CD14-positive monocyte (primary cell): ENCODE measurements around the gene CDK2. TPM values are rescaled to one million over a fixed set of nuclear protein-coding genes. Genes with fewer than 3 reads are reported as not detected.
"Not testable (repeated sequence)": the region's sequence is repeated elsewhere in the genome, so short reads cannot be mapped to it uniquely, and the experiment has no call there.

Source experiments
- DNase-seq, 3 donors: peaks; one replicate each; pipeline ENCODE4 v3.0.0-alpha.2; 2011 to 2022
- H2AFZ ChIP-seq: 2 replicates; pipeline ENCODE4 v1.6.0; 2012; ENCODE audit warnings: mild to moderate bottlenecking, low read depth, low read length, inconsistent platforms; ENCODE audit not compliant: insufficient read depth, poor library complexity, severe bottlenecking
- H3K27ac ChIP-seq, 2 donors: 1 replicate in 1 of 2; 2 replicates in 1 of 2; pipeline ENCODE4 v1.5.1; 2012 to 2013; ENCODE audit warnings: low read length in 2 of 2, control low read depth in 1 of 2, inconsistent platforms in 1 of 2, low read depth in 1 of 2, mild to moderate bottlenecking in 1 of 2
- H3K27me3 ChIP-seq, 2 donors: one replicate each; pipeline versions ENCODE4 v1.6.0 to v1.6.1; 2011 to 2013; ENCODE audit warnings: low read length in 2 of 2; ENCODE audit not compliant: control insufficient read depth in 2 of 2, insufficient read depth in 2 of 2
- H3K36me3 ChIP-seq, 2 donors: replicated peaks in 1 of 2; 1 replicate in 1 of 2; 2 replicates in 1 of 2; pipeline versions ENCODE4 v1.5.1 to v1.6.1; 2012 to 2013; ENCODE audit warnings: low read length in 2 of 2, control low read depth in 1 of 2, inconsistent platforms in 1 of 2, mild to moderate bottlenecking in 1 of 2; ENCODE audit not compliant: insufficient read depth in 2 of 2, control insufficient read depth in 1 of 2
- H3K4me1 ChIP-seq, 2 donors: 1 replicate in 1 of 2; 2 replicates in 1 of 2; pipeline versions ENCODE4 v1.5.1 to v1.6.1; 2012 to 2013; ENCODE audit warnings: low read length in 2 of 2, control low read depth in 1 of 2, inconsistent platforms in 1 of 2, mild to moderate bottlenecking in 1 of 2, moderate library complexity in 1 of 2; ENCODE audit not compliant: insufficient read depth in 2 of 2, control insufficient read depth in 1 of 2
- H3K4me2 ChIP-seq: replicated peaks from 2 replicates; pipeline ENCODE3; 2012; ENCODE audit warnings: low read length, moderate library complexity, mild to moderate bottlenecking; ENCODE audit not compliant: poor library complexity, severe bottlenecking; ENCODE audit errors: extremely low read depth
- H3K4me3 ChIP-seq, 3 experiments: fragments of 200-600 bp in 1 of 3; sonication (generic) in 1 of 3; replicated peaks in 1 of 3; 1 replicate in 2 of 3; 2 replicates in 1 of 3; pipeline ENCODE4 v1.5.1; 2011 to 2013; ENCODE audit warnings: low read length in 3 of 3, mild to moderate bottlenecking in 3 of 3, control low read depth in 2 of 3, low read depth in 2 of 3, inconsistent platforms in 1 of 3, moderate library complexity in 1 of 3
- H3K79me2 ChIP-seq: 2 replicates; pipeline ENCODE4 v1.6.0; 2012; ENCODE audit warnings: mild to moderate bottlenecking, control low read depth, inconsistent platforms, low read length, moderate library complexity; ENCODE audit not compliant: insufficient read depth
- H3K9ac ChIP-seq: 2 replicates; pipeline ENCODE4 v1.6.0; 2017; ENCODE audit warnings: low read length, mild to moderate bottlenecking; ENCODE audit not compliant: insufficient read depth, poor library complexity, severe bottlenecking
- H3K9me3 ChIP-seq, 2 donors: replicated peaks in 1 of 2; 1 replicate in 1 of 2; 2 replicates in 1 of 2; pipeline versions ENCODE4 v1.5.1 to v1.6.1; 2012 to 2013; ENCODE audit warnings: low read length in 2 of 2, control low read depth in 1 of 2; ENCODE audit not compliant: control insufficient read depth in 1 of 2, insufficient read depth in 1 of 2
- H4K20me1 ChIP-seq: 2 replicates; pipeline ENCODE4 v1.6.0; 2012; ENCODE audit warnings: mild to moderate bottlenecking, low read length, control low read depth, moderate library complexity; ENCODE audit not compliant: insufficient read depth
- H3K27ac Mint-ChIP-seq, 7 donors: one replicate each; pipeline ENCODE4 v1.8.0; 2020; ENCODE audit warnings: mild to moderate bottlenecking in 7 of 7, mixed read lengths in 7 of 7, moderate library complexity in 6 of 7, inconsistent platforms in 2 of 7
- H3K27me3 Mint-ChIP-seq, 3 donors: one replicate each; pipeline ENCODE4 v1.8.0; 2021 to 2022; ENCODE audit warnings: low read depth in 3 of 3, mild to moderate bottlenecking in 3 of 3, mixed read lengths in 3 of 3, moderate library complexity in 3 of 3, inconsistent platforms in 1 of 3
- H3K36me3 Mint-ChIP-seq, 2 donors: one replicate each; pipeline ENCODE4 v1.8.0; 2020; ENCODE audit warnings: mixed read lengths in 2 of 2, inconsistent platforms in 1 of 2, mild to moderate bottlenecking in 1 of 2
- H3K4me1 Mint-ChIP-seq: one replicate; pipeline ENCODE4 v1.8.0; 2020; ENCODE audit warnings: mild to moderate bottlenecking, mixed read lengths
- H3K4me3 Mint-ChIP-seq, 2 donors: one replicate each; pipeline ENCODE4 v1.8.0; 2020; ENCODE audit warnings: mild to moderate bottlenecking in 2 of 2, mixed read lengths in 2 of 2, moderate library complexity in 1 of 2
- H3K9me3 Mint-ChIP-seq, 7 donors: one replicate each; pipeline ENCODE4 v1.8.0; 2020 to 2022; ENCODE audit warnings: mixed read lengths in 7 of 7, mild to moderate bottlenecking in 6 of 7, moderate library complexity in 6 of 7, inconsistent platforms in 2 of 7
- CTCF ChIP-seq: fragments of 200-600 bp; IDR thresholded peaks from one replicate; pipeline ENCODE4 v1.8.0; 2022; ENCODE audit warnings: antibody characterized with exemption, mild to moderate bottlenecking
- WGBS: methylation state at CpG from one replicate; pipeline ENCODE4 v1.1.5; 2013; ENCODE audit warnings: missing lambda C conversion rate; ENCODE audit not compliant: insufficient coverage; 5-methylcytosine and 5-hydroxymethylcytosine counted together
- intact Hi-C, 2 donors: fragments of 100-400 bp; cut with micrococcal nuclease; formaldehyde crosslinking; loops; one replicate each; pipeline versions ENCODE4 v1.15.0 to v1.15.1; 2023
- polyA plus RNA-seq, 3 donors: library from polyadenylated mRNA; depleted of rRNA in 1 of 3; unstranded in 2 of 3; stranded (reverse) in 1 of 3; fragments of 300-500 nt in 2 of 3; fragments of >200 nt in 1 of 3; fragmentation: Illumina TruSeq in 2 of 3; gene quantifications; 1 replicate in 2 of 3; 2 replicates in 1 of 3; pipeline ENCODE4 v1.2.3, GENCODE V29; 2012 to 2021

Gene CDK2
- polyA plus RNA-seq, 3 donors = 4.1 to 11.8 (median 4.7) TPM

GRCh38 chr12:55984861-55985260, 18.2 kb downstream of the CDK2 start:
- H3K36me3 Mint-ChIP-seq = peaks cover 46 to 82% of the 10 kb centered on the region in 2 donors
- peaks cover 13 to 30% of the 10 kb centered on the region in 2 donors for H3K4me1 ChIP-seq
- H3K4me3 Mint-ChIP-seq = peak overlapping the region in 1 of 2 donors; percentile 39
- peaks cover 34 to 78% of the 10 kb centered on the region in 2 donors for H3K36me3 ChIP-seq
- DNase-seq = no peak
- no peak overlapping the region for H3K4me3 ChIP-seq
- no CpG with 5 or more reads among the region's 2 CpGs for WGBS
- H3K9me3 ChIP-seq = no peaks in the 10 kb centered on the region
- peak overlapping the region in 3 of 7 donors; percentile 19 to 76 (median 41) for H3K27ac Mint-ChIP-seq
- intact Hi-C loops = no loop called here
- H3K9me3 Mint-ChIP-seq = no peaks in the 10 kb centered on the region
- H3K4me2 ChIP-seq = peak overlapping the region; percentile 22
- H3K27me3 ChIP-seq = no peaks in the 10 kb centered on the region
- no peak overlapping the region for H3K9ac ChIP-seq
- H3K27me3 Mint-ChIP-seq = peaks cover 0 to 1% (median 0%) of the 10 kb centered on the region in 3 donors
- peak overlapping the region in 1 of 2 donors; percentile 58 for H3K27ac ChIP-seq
- no peak for TF ChIP-seq CTCF
- no peak overlapping the region for H2AFZ ChIP-seq
- peaks cover 26% of the 10 kb centered on the region for H3K4me1 Mint-ChIP-seq
- peaks cover 15% of the 10 kb centered on the region for H4K20me1 ChIP-seq
- H3K79me2 ChIP-seq = peaks cover 4% of the 10 kb centered on the region

GRCh38 chr12:55985341-55985740, 18.7 kb downstream of the CDK2 start:
- Histone ChIP-seq H4K20me1 (peaks cover 13% of the 10 kb centered on the region), H3K79me2 (peaks cover 4% of the 10 kb centered on the region), H3K4me2 (peak overlapping the region; percentile 22), H3K27ac (peak overlapping the region in 1 of 2 donors; percentile 58), H3K9ac (peak overlapping the region; percentile 51), H3K4me1 (peaks cover 13 to 30% of the 10 kb centered on the region in 2 donors), H3K9me3 (no peaks in the 10 kb centered on the region), H3K4me3 (no peak overlapping the region), H3K36me3 (peaks cover 38 to 78% of the 10 kb centered on the region in 2 donors), H3K27me3 (no peaks in the 10 kb centered on the region), H2AFZ (no peak overlapping the region)
- no peak for DNase-seq
- Mint-ChIP-seq H3K4me3 (peak overlapping the region in 1 of 2 donors; percentile 39), H3K36me3 (peaks cover 46 to 82% of the 10 kb centered on the region in 2 donors), H3K27me3 (peaks cover 0 to 1% (median 0%) of the 10 kb centered on the region in 3 donors), H3K27ac (peak overlapping the region in 6 of 7 donors; percentile 3 to 79 (median 36)), H3K9me3 (no peaks in the 10 kb centered on the region), H3K4me1 (peaks cover 23% of the 10 kb centered on the region)
- WGBS = 100% methylated on average over 1 of the region's 4 CpGs
- TF ChIP-seq CTCF = no peak
- intact Hi-C loops = no loop called here

GRCh38 chr12:55985976-55986375, 19.3 kb downstream of the CDK2 start:
- H3K36me3 ChIP-seq = peaks cover 39 to 78% of the 10 kb centered on the region in 2 donors
- WGBS = 98% methylated on average over 4 of the region's 7 CpGs

More at GRCh38 chr12:55985976-55986375, 19.3 kb downstream of the CDK2 start:
- Mint-ChIP-seq H3K27ac (peak overlapping the region in 4 of 7 donors; percentile 26 to 61 (median 48)), H3K4me1 (peaks cover 23% of the 10 kb centered on the region), H3K36me3 (peaks cover 47 to 82% of the 10 kb centered on the region in 2 donors)
- H3K4me2 ChIP-seq, H3K27me3 ChIP-seq, DNase-seq, H3K4me3 ChIP-seq, H2AFZ ChIP-seq, H3K79me2 ChIP-seq, intact Hi-C loops, H3K4me3 Mint-ChIP-seq, H3K9me3 ChIP-seq, H3K27me3 Mint-ChIP-seq, H3K9ac ChIP-seq, H3K9me3 Mint-ChIP-seq: not testable (repeated sequence)
- Histone ChIP-seq H4K20me1 (peaks cover 12% of the 10 kb centered on the region), H3K4me1 (peaks cover 13 to 30% of the 10 kb centered on the region in 2 donors), H3K27ac (peak overlapping the region in 1 of 2 donors; percentile 58)
